Neural progenitor cell (in vitro differentiated cells): Measurements from ENCODE around the gene IP6K1.
"Not testable (repeated sequence)": the region's sequence is repeated elsewhere in the genome, so short reads cannot be mapped to it uniquely, and the experiment has no call there.

ENCODE experiments used
- CTCF ChIP-seq: fragments of 200-600 bp; sonication (generic); IDR thresholded peaks from 2 replicates; pipeline ENCODE4 v1.5.1; 2017; ENCODE audit warnings: antibody characterized with exemption, mild to moderate bottlenecking
- EZH2 ChIP-seq: fragments of 200-600 bp; sonication (generic); IDR thresholded peaks from 2 replicates; pipeline ENCODE4 v1.6.1; 2017; ENCODE audit warnings: antibody characterized with exemption, mild to moderate bottlenecking, moderate library complexity

- not testable (repeated sequence) for TF ChIP-seq EZH2, CTCF
Observed at GRCh38 chr3:49690856-49691255, 95.5 kb downstream of the IP6K1 start.
